Endodermal cell (in vitro differentiated cells): Measurements from ENCODE around the gene APH1B. TPM values are rescaled to one million over a fixed set of nuclear protein-coding genes. Genes with fewer than 3 reads are reported as not detected.
A peak's percentile ranks its signal among the peaks of the same experiment; 100 is the strongest.

ENCODE experiments used
- DNase-seq: peaks from one replicate; pipeline ENCODE4 v3.0.0-alpha.2; 2017
- H3K27ac ChIP-seq: 2 replicates; pipeline ENCODE4 v1.5.1; 2013; ENCODE audit warnings: mild to moderate bottlenecking, low read depth, low read length, moderate library complexity
- H3K27me3 ChIP-seq: 2 replicates; pipeline ENCODE4 v1.6.1; 2013; ENCODE audit warnings: mild to moderate bottlenecking, low read length, moderate library complexity; ENCODE audit not compliant: insufficient read depth, control insufficient read depth, poor library complexity, severe bottlenecking
- H3K36me3 ChIP-seq: 2 replicates; pipeline ENCODE4 v1.7.0; 2013; ENCODE audit warnings: mild to moderate bottlenecking, low read length, moderate library complexity; ENCODE audit not compliant: control insufficient read depth, insufficient read depth
- H3K4me1 ChIP-seq: one replicate; pipeline ENCODE4 v1.7.0; 2013; ENCODE audit warnings: low read length; ENCODE audit not compliant: control insufficient read depth, insufficient read depth
- H3K4me3 ChIP-seq: 2 replicates; pipeline ENCODE4 v1.5.1; 2013; ENCODE audit warnings: mild to moderate bottlenecking, low read length, moderate library complexity
- H3K9ac ChIP-seq: 2 replicates; pipeline ENCODE4 v1.6.1; 2013; ENCODE audit warnings: mild to moderate bottlenecking, low read length, moderate library complexity; ENCODE audit not compliant: poor library complexity, severe bottlenecking; ENCODE audit errors: extremely low read depth
- H3K9me3 ChIP-seq: 2 replicates; pipeline ENCODE4 v1.6.1; 2013; ENCODE audit warnings: mild to moderate bottlenecking, low read length, moderate library complexity; ENCODE audit not compliant: control insufficient read depth
- H3K27ac Mint-ChIP-seq: 2 replicates; pipeline ENCODE4 v1.8.0; 2020; ENCODE audit warnings: mixed read lengths
- H3K27me3 Mint-ChIP-seq: 2 replicates; pipeline ENCODE4 v1.8.0; 2021; ENCODE audit warnings: mild to moderate bottlenecking, mixed read lengths; ENCODE audit not compliant: insufficient read depth
- H3K36me3 Mint-ChIP-seq: 2 replicates; pipeline ENCODE4 v1.8.0; 2020; ENCODE audit warnings: low read depth, mixed read lengths
- H3K4me1 Mint-ChIP-seq: 2 replicates; pipeline ENCODE4 v1.8.0; 2020; ENCODE audit warnings: mixed read lengths
- H3K4me3 Mint-ChIP-seq: 2 replicates; pipeline ENCODE4 v1.8.0; 2020; ENCODE audit warnings: mild to moderate bottlenecking, moderate library complexity, mixed read lengths
- H3K9me3 Mint-ChIP-seq: 2 replicates; pipeline ENCODE4 v1.8.0; 2020; ENCODE audit warnings: mild to moderate bottlenecking, mixed read lengths
- CTCF ChIP-seq: fragments of 200-600 bp; sonication (generic); conservative IDR thresholded peaks from 2 replicates; pipeline ENCODE4 v1.5.0; 2021; ENCODE audit warnings: antibody characterized with exemption, mild to moderate bottlenecking
- WGBS, 2 experiments: methylation state at CpG; one replicate each; pipeline versions ENCODE4 v1.1.5 to v1.1.7; 2013; ENCODE audit warnings: missing lambda C conversion rate in 2 of 2, mixed read lengths in 1 of 2; ENCODE audit not compliant: insufficient coverage in 1 of 2, insufficient read length in 1 of 2; 5-methylcytosine and 5-hydroxymethylcytosine counted together
- total RNA-seq, 2 donors: library from RNA; stranded (reverse); fragmentation: NEBNext Ultra II Directional in 1 of 2; extraction: Animal tissue kit (Norgen Biotek cat#: 25700) in 1 of 2; gene quantifications; 2 replicates in 1 of 2; 3 replicates in 1 of 2; pipeline ENCODE4 v1.2.1, GENCODE V29; 2021

The APH1B gene
- total RNA-seq, 2 donors from 2014 or later = 19.5 to 22.7 TPM

DNA sequence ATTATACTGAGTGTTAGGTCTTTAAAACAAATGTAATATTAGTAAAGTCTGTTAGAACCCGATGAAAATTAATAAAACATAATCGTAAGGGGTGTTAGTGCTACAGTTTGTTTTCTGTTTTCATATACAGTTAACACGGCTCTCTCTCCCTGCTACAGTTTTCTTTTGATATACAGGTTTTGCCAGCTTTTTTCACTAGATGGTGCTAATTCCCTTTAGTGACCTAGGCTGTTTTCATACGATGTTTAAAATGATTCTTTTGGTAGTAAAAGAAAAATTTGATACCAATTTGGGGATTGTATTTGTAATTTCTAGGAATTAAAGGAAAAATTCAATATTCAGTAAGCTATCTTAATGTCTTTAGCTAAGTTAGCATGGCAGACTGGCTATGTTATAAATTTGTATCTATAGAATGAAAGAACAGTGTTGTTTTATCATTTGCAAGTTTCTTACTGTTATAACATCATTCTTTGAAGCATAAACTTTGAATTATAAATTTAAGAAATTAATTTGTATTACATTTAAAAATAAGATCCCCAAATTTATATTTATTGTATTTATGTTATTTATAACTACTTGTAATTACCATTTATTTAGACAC lies 11.5 kb downstream of the APH1B start:
- H3K4me1 Mint-ChIP-seq = no peaks in the 10 kb centered on the region
- no peaks in the 10 kb centered on the region for H3K4me1 ChIP-seq
- H3K9me3 ChIP-seq = no peaks in the 10 kb centered on the region
- H3K9me3 Mint-ChIP-seq = no peaks in the 10 kb centered on the region
- DNase-seq = no peak
- H3K27ac ChIP-seq = no peak overlapping the region
- H3K36me3 Mint-ChIP-seq = peaks cover 11% of the 10 kb centered on the region
- no peak overlapping the region for H3K9ac ChIP-seq
- 0 to 17% methylated on average over 1 to 4 of the region's 4 CpGs for WGBS, 2 experiments
- TF ChIP-seq CTCF = peak; percentile 86
- H3K36me3 ChIP-seq = no peaks in the 10 kb centered on the region
- no peak overlapping the region for H3K4me3 ChIP-seq
- no peak overlapping the region for H3K4me3 Mint-ChIP-seq
- H3K27me3 ChIP-seq = no peaks in the 10 kb centered on the region
- no peak overlapping the region for H3K27ac Mint-ChIP-seq
- H3K27me3 Mint-ChIP-seq = no peaks in the 10 kb centered on the region

DNA sequence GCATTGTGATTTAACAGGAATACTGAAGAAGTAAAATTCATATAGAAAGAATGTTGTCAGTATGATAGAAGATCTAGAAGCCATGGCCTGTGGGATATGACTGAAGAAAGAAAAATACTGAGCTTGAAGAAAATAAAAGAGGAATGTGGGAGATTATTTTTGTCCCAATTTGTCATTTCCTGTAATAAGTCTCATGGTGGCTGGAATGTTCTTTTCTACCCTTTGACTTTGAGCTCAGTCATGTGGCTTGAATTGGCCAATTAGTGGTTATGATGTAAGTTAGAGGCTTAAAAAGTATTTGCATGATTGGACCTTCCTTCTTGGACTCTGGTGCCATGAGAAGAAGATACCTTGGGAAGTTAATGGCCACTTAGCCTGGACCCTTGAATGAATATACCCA lies 14.1 kb downstream of the APH1B start:
- no peak overlapping the region for H3K9ac ChIP-seq
- no peaks in the 10 kb centered on the region for H3K4me1 ChIP-seq
- H3K4me3 Mint-ChIP-seq = no peak overlapping the region
- no peaks in the 10 kb centered on the region for H3K27me3 ChIP-seq
- H3K9me3 ChIP-seq = no peaks in the 10 kb centered on the region
- no peaks in the 10 kb centered on the region for H3K36me3 ChIP-seq
- TF ChIP-seq CTCF = no peak
- H3K36me3 Mint-ChIP-seq = peaks cover 13% of the 10 kb centered on the region
- no peaks in the 10 kb centered on the region for H3K9me3 Mint-ChIP-seq
- no peaks in the 10 kb centered on the region for H3K27me3 Mint-ChIP-seq
- H3K27ac ChIP-seq = no peak overlapping the region
- H3K4me3 ChIP-seq = no peak overlapping the region
- H3K27ac Mint-ChIP-seq = no peak overlapping the region
- H3K4me1 Mint-ChIP-seq = no peaks in the 10 kb centered on the region
- DNase-seq = no peak

DNA sequence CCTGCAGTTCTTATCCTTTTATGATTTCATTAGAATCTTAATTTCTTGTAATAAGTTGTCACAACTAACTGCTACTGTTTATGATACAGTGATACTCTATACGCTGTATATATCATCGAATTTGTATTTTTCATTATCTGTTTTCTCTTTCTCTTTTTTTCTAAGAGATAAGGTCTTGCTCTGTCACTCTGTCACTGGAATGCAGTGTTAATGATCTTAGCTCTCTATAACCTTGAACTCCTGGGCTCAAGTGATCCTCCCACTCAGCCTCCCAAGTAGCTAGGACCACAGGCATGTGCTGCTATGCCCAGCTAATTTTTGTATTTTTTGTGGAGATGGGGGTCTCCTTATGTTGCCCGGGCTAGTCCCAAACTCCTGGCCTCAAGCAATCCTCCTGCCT lies 14.8 kb downstream of the APH1B start:
- Mint-ChIP-seq H3K27me3 (no peaks in the 10 kb centered on the region), H3K36me3 (peaks cover 13% of the 10 kb centered on the region), H3K4me3 (no peak overlapping the region), H3K4me1 (no peaks in the 10 kb centered on the region), H3K27ac (no peak overlapping the region), H3K9me3 (no peaks in the 10 kb centered on the region)
- no peak overlapping the region for H3K27ac ChIP-seq
- no peaks in the 10 kb centered on the region for H3K9me3 ChIP-seq
- no peaks in the 10 kb centered on the region for H3K36me3 ChIP-seq
- no peak overlapping the region for H3K4me3 ChIP-seq
- TF ChIP-seq CTCF = no peak
- 96 to 100% methylated on average over 2 to 3 of the region's 3 CpGs for WGBS, 2 experiments
- no peak for DNase-seq
- H3K4me1 ChIP-seq = no peaks in the 10 kb centered on the region
- H3K27me3 ChIP-seq = no peaks in the 10 kb centered on the region
- H3K9ac ChIP-seq = no peak overlapping the region
